GM12878 (cell line): ENCODE measurements around the gene GFPT1. TPM values are rescaled to one million over a fixed set of nuclear protein-coding genes. Genes with fewer than 3 reads are reported as not detected.

Experiments
- CBX3 ChIP-seq: fragments of 200-600 bp; sonication (generic); IDR thresholded peaks from 2 replicates; pipeline ENCODE4 v1.6.1; 2016; ENCODE audit warnings: low read depth, borderline replicate concordance
- CHD2 ChIP-seq: IDR thresholded peaks from 2 replicates; pipeline ENCODE4 v1.6.1; 2011; ENCODE audit warnings: low read depth, low read length, improper control_type of control experiment, borderline replicate concordance
- EED ChIP-seq: sonication (generic); IDR thresholded peaks from 2 replicates; pipeline ENCODE4 v1.6.1; 2016; ENCODE audit warnings: antibody characterized with exemption, low read depth
- IKZF2 ChIP-seq, 2 experiments: fragments of 450-650 bp; IDR thresholded peaks; 2 replicates each; pipeline ENCODE4 v1.6.1; 2017; ENCODE audit warnings: mild to moderate bottlenecking in 2 of 2, moderate library complexity in 2 of 2
- LARP7 ChIP-seq: fragments of 450-650 bp; IDR thresholded peaks from 2 replicates; pipeline ENCODE4 v1.6.1; 2017; ENCODE audit warnings: mild to moderate bottlenecking
- NR2C1 ChIP-seq: fragments of 450-650 bp; IDR thresholded peaks from 2 replicates; pipeline ENCODE4 v1.6.1; 2017; ENCODE audit warnings: antibody characterized with exemption, mild to moderate bottlenecking, moderate library complexity
- RBBP5 ChIP-seq: fragments of 200-600 bp; sonication (generic); conservative IDR thresholded peaks from 2 replicates; pipeline ENCODE4 v1.6.1; 2016
- USF1 ChIP-seq: IDR thresholded peaks from 2 replicates; pipeline ENCODE4 v1.6.1; 2011; ENCODE audit warnings: borderline replicate concordance, low read depth, mild to moderate bottlenecking, moderate library complexity, mixed read lengths, low read length; ENCODE audit not compliant: insufficient read depth; ENCODE audit errors: extremely low read length
- polyA plus RNA-seq, 11 experiments: library from polyadenylated mRNA; depleted of rRNA in 4 of 11; unstranded in 6 of 11; stranded (reverse) in 5 of 11; fragments of >200 nt; fragmentation: Nextera tagmentation in 4 of 11; fragmentation: Illumina TruSeq in 1 of 11; extraction: Ambion mirVana in 4 of 11; extraction: Trizol in 1 of 11; gene quantifications; 1 replicate in 1 of 11; 2 replicates in 10 of 11; pipeline versions ENCODE4 v1.2.1 to v1.2.3, GENCODE V29; 2011 to 2016; ENCODE audit warnings: inconsistent platforms in 2 of 11, missing spikeins in 2 of 11, low read depth in 1 of 11
- total RNA-seq, 4 experiments: library from RNA; depleted of rRNA in 3 of 4; stranded (reverse); fragments of >200 nt in 3 of 4; fragmentation: Illumina TruSeq in 1 of 4; extraction: Trizol in 1 of 4; gene quantifications; 2 replicates each; pipeline versions ENCODE4 v1.2.1 to v1.2.3, GENCODE V29; 2013 to 2021
- TF ChIP-seq, protein P1 (sequence below): fragments of 450-650 bp; IDR thresholded peaks from 2 replicates; pipeline ENCODE4 v1.6.1; 2017; ENCODE audit warnings: mild to moderate bottlenecking, moderate library complexity
- TF ChIP-seq, protein P2 (sequence below): fragments of 450-650 bp; IDR thresholded peaks from 2 replicates; pipeline ENCODE4 v1.6.1; 2018; ENCODE audit warnings: borderline replicate concordance, mild to moderate bottlenecking; ENCODE audit not compliant: partially characterized antibody
- TF ChIP-seq, protein P3 (sequence below), 3 experiments: IDR thresholded peaks in 2 of 3; conservative IDR thresholded peaks in 1 of 3; 2 replicates each; pipeline ENCODE4 v1.5.1; 2011; ENCODE audit warnings: low read depth in 3 of 3, low read length in 3 of 3, mild to moderate bottlenecking in 3 of 3, control low read depth in 2 of 3, moderate library complexity in 2 of 3, inconsistent platforms in 1 of 3, mixed read lengths in 1 of 3; ENCODE audit not compliant: control insufficient read depth in 2 of 3, insufficient read depth in 1 of 3; ENCODE audit errors: extremely low read depth in 1 of 3
- TF ChIP-seq, protein P4 (sequence below): IDR thresholded peaks from 2 replicates; pipeline ENCODE4 v1.6.1; 2012; ENCODE audit warnings: low read depth, low read length, improper control_type of control experiment
- TF ChIP-seq, protein P5 (sequence below): fragments of 450-650 bp; IDR thresholded peaks from 2 replicates; pipeline ENCODE4 v1.6.1; 2017; ENCODE audit warnings: mild to moderate bottlenecking, moderate library complexity

The GFPT1 gene
- total and polyA plus RNA-seq, 10 of the 15 experiments (the other 5 are each of a cell fraction or from before 2014, with no cell fraction given), result 10.1 to 95.2 (median 24.5) TPM

GRCh38 chr2:69386789-69387734, at the start of gene GFPT1 (continued):
- no peak for TF ChIP-seq RBBP5
- TF ChIP-seq, protein P1, sequence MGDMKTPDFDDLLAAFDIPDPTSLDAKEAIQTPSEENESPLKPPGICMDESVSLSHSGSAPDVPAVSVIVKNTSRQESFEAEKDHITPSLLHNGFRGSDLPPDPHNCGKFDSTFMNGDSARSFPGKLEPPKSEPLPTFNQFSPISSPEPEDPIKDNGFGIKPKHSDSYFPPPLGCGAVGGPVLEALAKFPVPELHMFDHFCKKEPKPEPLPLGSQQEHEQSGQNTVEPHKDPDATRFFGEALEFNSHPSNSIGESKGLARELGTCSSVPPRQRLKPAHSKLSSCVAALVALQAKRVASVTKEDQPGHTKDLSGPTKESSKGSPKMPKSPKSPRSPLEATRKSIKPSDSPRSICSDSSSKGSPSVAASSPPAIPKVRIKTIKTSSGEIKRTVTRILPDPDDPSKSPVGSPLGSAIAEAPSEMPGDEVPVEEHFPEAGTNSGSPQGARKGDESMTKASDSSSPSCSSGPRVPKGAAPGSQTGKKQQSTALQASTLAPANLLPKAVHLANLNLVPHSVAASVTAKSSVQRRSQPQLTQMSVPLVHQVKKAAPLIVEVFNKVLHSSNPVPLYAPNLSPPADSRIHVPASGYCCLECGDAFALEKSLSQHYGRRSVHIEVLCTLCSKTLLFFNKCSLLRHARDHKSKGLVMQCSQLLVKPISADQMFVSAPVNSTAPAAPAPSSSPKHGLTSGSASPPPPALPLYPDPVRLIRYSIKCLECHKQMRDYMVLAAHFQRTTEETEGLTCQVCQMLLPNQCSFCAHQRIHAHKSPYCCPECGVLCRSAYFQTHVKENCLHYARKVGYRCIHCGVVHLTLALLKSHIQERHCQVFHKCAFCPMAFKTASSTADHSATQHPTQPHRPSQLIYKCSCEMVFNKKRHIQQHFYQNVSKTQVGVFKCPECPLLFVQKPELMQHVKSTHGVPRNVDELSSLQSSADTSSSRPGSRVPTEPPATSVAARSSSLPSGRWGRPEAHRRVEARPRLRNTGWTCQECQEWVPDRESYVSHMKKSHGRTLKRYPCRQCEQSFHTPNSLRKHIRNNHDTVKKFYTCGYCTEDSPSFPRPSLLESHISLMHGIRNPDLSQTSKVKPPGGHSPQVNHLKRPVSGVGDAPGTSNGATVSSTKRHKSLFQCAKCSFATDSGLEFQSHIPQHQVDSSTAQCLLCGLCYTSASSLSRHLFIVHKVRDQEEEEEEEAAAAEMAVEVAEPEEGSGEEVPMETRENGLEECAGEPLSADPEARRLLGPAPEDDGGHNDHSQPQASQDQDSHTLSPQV, result 0 out of 2 replicates have a peak, but pooled peaks have one; percentile 30
- no peak for TF ChIP-seq CBX3
- TF ChIP-seq, protein P2, sequence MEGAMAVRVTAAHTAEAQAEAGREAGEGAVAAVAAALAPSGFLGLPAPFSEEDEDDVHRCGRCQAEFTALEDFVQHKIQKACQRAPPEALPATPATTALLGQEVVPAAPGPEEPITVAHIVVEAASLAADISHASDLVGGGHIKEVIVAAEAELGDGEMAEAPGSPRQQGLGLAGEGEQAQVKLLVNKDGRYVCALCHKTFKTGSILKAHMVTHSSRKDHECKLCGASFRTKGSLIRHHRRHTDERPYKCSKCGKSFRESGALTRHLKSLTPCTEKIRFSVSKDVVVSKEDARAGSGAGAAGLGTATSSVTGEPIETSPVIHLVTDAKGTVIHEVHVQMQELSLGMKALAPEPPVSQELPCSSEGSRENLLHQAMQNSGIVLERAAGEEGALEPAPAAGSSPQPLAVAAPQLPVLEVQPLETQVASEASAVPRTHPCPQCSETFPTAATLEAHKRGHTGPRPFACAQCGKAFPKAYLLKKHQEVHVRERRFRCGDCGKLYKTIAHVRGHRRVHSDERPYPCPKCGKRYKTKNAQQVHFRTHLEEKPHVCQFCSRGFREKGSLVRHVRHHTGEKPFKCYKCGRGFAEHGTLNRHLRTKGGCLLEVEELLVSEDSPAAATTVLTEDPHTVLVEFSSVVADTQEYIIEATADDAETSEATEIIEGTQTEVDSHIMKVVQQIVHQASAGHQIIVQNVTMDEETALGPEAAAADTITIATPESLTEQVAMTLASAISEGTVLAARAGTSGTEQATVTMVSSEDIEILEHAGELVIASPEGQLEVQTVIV, result no peak
- peak; percentile 25 to 33; a peak in 2 of 4 replicates for TF ChIP-seq IKZF2 (IDR thresholded peaks at IDR 0.05)
- TF ChIP-seq CHD2, result peak; percentile 86
- TF ChIP-seq, protein P3, sequence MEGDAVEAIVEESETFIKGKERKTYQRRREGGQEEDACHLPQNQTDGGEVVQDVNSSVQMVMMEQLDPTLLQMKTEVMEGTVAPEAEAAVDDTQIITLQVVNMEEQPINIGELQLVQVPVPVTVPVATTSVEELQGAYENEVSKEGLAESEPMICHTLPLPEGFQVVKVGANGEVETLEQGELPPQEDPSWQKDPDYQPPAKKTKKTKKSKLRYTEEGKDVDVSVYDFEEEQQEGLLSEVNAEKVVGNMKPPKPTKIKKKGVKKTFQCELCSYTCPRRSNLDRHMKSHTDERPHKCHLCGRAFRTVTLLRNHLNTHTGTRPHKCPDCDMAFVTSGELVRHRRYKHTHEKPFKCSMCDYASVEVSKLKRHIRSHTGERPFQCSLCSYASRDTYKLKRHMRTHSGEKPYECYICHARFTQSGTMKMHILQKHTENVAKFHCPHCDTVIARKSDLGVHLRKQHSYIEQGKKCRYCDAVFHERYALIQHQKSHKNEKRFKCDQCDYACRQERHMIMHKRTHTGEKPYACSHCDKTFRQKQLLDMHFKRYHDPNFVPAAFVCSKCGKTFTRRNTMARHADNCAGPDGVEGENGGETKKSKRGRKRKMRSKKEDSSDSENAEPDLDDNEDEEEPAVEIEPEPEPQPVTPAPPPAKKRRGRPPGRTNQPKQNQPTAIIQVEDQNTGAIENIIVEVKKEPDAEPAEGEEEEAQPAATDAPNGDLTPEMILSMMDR (IDR thresholded peaks at IDR 0.05 in 2 of 3, conservative IDR thresholded peaks at IDR 0.05 in 1 of 3; ENCODE audit: control insufficient read depth in 2 of 3, extremely low read depth in 1 of 3, insufficient read depth in 1 of 3, low read depth in 3 of 3, low read length in 3 of 3), result no peak
- TF ChIP-seq USF1, result no peak
- peak; percentile 98 for TF ChIP-seq LARP7
- TF ChIP-seq, protein P4, sequence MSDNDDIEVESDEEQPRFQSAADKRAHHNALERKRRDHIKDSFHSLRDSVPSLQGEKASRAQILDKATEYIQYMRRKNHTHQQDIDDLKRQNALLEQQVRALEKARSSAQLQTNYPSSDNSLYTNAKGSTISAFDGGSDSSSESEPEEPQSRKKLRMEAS, result peak; percentile 58
- TF ChIP-seq, protein P5, sequence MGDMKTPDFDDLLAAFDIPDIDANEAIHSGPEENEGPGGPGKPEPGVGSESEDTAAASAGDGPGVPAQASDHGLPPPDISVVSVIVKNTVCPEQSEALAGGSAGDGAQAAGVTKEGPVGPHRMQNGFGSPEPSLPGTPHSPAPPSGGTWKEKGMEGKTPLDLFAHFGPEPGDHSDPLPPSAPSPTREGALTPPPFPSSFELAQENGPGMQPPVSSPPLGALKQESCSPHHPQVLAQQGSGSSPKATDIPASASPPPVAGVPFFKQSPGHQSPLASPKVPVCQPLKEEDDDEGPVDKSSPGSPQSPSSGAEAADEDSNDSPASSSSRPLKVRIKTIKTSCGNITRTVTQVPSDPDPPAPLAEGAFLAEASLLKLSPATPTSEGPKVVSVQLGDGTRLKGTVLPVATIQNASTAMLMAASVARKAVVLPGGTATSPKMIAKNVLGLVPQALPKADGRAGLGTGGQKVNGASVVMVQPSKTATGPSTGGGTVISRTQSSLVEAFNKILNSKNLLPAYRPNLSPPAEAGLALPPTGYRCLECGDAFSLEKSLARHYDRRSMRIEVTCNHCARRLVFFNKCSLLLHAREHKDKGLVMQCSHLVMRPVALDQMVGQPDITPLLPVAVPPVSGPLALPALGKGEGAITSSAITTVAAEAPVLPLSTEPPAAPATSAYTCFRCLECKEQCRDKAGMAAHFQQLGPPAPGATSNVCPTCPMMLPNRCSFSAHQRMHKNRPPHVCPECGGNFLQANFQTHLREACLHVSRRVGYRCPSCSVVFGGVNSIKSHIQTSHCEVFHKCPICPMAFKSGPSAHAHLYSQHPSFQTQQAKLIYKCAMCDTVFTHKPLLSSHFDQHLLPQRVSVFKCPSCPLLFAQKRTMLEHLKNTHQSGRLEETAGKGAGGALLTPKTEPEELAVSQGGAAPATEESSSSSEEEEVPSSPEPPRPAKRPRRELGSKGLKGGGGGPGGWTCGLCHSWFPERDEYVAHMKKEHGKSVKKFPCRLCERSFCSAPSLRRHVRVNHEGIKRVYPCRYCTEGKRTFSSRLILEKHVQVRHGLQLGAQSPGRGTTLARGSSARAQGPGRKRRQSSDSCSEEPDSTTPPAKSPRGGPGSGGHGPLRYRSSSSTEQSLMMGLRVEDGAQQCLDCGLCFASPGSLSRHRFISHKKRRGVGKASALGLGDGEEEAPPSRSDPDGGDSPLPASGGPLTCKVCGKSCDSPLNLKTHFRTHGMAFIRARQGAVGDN, result peak; percentile 96
- TF ChIP-seq NR2C1, result no peak
- TF ChIP-seq EED, result peak; percentile 39; the same call in 1 of the 2 replicates
